ENCODE results near the gene BRIX1.

The BRIX1 gene, protein sequence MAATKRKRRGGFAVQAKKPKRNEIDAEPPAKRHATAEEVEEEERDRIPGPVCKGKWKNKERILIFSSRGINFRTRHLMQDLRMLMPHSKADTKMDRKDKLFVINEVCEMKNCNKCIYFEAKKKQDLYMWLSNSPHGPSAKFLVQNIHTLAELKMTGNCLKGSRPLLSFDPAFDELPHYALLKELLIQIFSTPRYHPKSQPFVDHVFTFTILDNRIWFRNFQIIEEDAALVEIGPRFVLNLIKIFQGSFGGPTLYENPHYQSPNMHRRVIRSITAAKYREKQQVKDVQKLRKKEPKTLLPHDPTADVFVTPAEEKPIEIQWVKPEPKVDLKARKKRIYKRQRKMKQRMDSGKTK

DNA sequence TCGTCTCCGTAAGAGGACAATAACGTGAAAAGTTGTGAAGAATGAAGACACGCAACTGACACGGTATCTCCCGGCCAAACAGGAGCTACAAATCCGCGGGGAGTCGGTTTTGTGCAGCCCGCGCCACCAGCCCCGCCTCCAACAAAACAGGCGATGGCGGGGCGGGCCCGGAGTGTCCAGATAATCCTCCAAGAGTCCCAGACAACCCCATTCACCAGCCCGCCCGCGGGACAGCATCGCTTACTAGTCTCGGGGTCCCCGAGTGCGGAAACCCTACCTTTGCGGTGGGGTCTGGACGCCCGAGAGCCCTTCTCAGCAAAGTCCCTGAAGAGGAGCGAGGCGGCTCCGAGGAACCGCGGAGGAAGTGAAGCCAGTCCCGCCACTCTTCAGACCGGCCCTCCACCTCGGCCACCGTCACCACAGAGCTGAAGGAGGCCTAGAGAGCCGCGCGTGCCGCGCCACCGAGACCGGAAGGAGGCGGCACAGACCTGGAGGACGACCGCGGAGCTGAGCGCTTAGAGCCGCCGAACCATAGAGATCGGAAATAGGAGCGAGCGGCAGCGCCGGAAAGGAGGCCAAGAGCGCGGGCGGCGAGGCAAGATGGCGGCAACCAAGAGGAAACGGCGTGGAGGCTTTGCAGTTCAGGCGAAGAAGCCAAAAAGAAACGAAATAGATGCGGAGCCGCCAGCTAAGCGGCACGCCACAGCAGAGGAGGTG, at the start of gene BRIX1, which contains the start of gene RAD1:
BRIX1 (plus strand) TSS at position 573 of the 717 bp plus-strand sequence; CDS start at position 601, 28 bp downstream.
RAD1 (minus strand) TSS at position 366 of the 717 bp plus-strand sequence. CDS start 612 bp downstream, outside the sequence.
- DNase-seq (ENCODE audit: low read depth): peak; percentile 94

DNA sequence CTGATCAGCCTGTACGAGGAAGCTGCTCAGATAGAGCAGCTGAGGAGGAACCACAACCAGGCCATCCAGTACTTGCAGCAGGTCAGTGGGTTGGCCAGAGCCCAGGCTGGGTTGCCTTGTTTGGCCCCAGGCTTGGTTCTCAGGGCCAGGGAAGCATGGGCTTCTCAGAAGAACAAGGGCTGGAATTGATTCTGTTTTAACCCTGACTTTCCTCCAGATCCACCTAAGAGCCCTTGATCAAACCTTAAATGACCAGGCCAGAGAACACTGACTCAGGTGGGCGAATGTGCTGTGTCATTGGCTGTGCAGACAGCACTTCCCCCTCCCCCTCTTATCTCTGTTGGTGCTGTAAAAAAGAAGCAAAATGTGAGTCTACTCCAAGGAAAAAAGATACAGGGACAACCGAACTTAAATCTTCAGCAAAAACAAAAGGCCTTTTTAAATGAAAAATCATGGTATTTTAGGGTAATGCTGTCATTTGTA, 48.5 kb upstream of the BRIX1 start:
- DNase-seq (ENCODE audit: low read depth): no peak

DNA sequence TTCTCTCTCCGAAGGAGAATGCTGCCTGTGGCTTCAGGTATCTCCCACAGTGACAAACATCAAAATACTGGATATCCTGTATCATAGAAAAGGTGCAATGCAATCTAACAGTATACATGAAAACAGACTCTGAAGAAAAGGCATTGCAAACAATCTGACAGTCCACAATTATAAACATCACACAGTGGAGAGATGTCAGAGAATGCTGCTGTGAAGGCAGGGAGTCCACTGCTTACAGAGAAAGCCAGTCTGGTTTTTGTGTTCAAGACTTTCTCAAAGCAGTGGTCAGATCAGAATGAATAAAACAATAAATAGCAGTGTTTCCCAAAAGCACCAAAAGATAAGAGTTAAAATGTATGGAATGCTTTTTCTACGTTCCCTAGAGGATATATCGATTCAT, 47.9 kb upstream of the BRIX1 start:
- DNase-seq (ENCODE audit: low read depth): no peak

- DNase-seq (ENCODE audit: low read depth): no peak
Observed at GRCh38 chr5:34868791-34869190, 46.7 kb upstream of the BRIX1 start.

DNA sequence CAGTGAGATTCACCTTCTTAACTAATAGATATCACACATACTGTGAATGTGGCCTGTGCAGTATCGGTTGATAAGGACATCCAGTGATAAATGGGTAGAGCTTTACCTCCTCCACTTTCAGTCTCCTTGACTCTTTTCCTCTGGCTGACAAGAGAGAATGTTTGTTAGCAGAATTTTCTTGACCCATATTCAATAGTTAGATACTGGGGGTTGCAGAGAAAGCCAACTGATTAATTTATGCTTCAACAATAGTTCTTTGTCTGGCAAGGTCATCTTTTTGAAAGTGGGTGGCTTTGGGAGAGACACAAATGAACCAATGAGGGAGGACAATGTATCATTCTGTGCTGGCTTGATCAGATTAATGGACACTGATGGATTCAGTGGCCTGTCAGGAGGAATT, 46.3 kb upstream of the BRIX1 start:
- DNase-seq (ENCODE audit: low read depth): no peak

GRCh38 chr5:34870382-34870781, 45.1 kb upstream of the BRIX1 start:
- no peak for DNase-seq (ENCODE audit: low read depth)

- no peak for DNase-seq (ENCODE audit: low read depth)
Observed at GRCh38 chr5:34876275-34876674, 39.2 kb upstream of the BRIX1 start.

- no peak for DNase-seq (ENCODE audit: low read depth)
Observed at GRCh38 chr5:34881246-34881645, 34.3 kb upstream of the BRIX1 start.

- no peak for DNase-seq (ENCODE audit: low read depth)
Observed at GRCh38 chr5:34886392-34887119, 29.0 kb upstream of the BRIX1 start.

DNA sequence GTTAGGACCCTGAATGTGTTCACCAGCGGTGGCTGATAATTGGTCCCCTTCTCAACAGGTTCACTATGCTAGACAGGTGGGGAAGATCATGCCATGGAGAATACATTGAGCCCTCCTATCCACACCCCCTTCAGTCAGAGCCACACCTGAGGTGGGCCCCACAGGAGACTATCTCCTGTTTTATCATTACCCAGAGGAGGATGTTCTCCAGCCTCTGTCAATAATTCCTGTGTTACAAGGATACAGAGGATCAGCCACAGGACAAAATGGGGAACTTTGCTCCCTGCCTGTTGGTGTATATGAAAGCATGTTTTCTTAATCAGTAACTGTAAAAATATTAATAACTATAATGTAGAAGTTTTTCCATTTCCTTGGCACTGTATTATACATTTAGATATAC, 26.1 kb upstream of the BRIX1 start:
- no peak for DNase-seq (ENCODE audit: low read depth)

- no peak for DNase-seq (ENCODE audit: low read depth)
Observed at GRCh38 chr5:34891981-34892380, 23.5 kb upstream of the BRIX1 start.

DNA sequence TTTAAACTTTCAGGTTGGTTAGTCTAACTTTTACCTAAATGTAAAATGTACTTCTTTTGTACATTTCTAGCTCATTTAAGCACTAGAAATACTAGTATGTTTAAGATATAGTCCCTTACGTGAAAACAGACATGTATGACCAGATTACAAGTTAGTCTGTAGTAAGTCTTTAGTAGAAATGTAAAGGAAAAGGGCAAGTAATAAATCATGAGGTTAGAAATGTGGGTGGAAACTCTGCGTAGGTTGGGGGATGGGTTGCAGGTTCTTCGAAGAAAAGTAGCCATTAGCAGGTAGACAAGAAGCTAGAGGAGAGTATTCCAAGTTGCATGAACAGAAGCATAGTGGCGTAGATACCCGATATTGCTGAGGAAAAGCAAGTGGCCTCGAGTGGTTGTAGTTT, 23.1 kb upstream of the BRIX1 start:
- DNase-seq (ENCODE audit: low read depth): no peak

DNA sequence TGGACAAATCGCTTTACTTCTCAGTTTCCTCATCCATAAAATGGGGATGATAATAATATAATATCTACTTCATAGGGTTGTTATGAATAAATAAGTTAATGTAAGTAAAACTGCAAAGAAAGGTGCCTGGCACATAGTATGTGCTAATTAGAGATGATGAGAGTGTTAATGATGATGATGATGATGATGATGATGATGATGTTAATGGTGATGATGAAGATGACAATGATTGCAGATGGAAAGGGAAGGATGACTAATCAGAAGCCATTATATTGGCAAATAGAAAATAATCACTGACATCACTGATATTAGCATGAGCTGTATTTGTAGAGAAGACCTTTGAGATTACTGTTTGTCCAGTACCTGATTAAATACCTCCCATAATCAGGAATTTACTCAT, 20.8 kb upstream of the BRIX1 start:
- no peak for DNase-seq (ENCODE audit: low read depth)

GRCh38 chr5:34895641-34896419, 19.7 kb upstream of the BRIX1 start:
- no peak for DNase-seq (ENCODE audit: low read depth)

- no peak for DNase-seq (ENCODE audit: low read depth)
Observed at GRCh38 chr5:34897646-34898045, 17.9 kb upstream of the BRIX1 start.

GRCh38 chr5:34898258-34898895, 17.1 kb upstream of the BRIX1 start:
- DNase-seq (ENCODE audit: low read depth): peak; percentile 46

- DNase-seq (ENCODE audit: low read depth): no peak
Observed at GRCh38 chr5:34899066-34899465, 16.4 kb upstream of the BRIX1 start.

GRCh38 chr5:34900652-34901051, 14.9 kb upstream of the BRIX1 start:
- no peak for DNase-seq (ENCODE audit: low read depth)

DNA sequence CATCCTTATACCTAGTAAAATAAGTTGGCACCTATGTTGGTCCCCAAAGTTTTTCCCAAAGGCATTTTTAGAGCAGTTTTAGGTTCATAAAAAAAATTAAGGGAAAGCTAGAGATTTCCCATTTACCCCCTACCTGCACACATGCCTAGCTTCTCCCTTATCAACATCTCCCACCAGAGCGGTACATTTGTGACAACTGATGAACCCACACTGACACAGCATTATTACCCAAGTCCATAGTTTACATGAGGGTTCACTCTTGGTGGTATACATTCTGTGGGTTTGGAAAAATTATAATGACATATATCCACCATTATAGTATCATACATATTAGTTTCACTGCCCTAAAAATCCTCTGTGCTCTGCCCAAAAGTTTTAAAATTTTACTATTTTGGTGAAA, 12.3 kb upstream of the BRIX1 start:
- no peak for DNase-seq (ENCODE audit: low read depth)

- no peak for DNase-seq (ENCODE audit: low read depth)
Observed at GRCh38 chr5:34905564-34905963, 9.9 kb upstream of the BRIX1 start.

- no peak for DNase-seq (ENCODE audit: low read depth)
Observed at GRCh38 chr5:34913072-34913471, 2.4 kb upstream of the BRIX1 start.

Measured in activated T-cell treated with anti-CD3 and anti-CD28 coated beads for 24 hours (primary cell).